HepG2 (cell line): ENCODE measurements around the gene MRPS11. TPM values are rescaled to one million over a fixed set of nuclear protein-coding genes. Genes with fewer than 3 reads are reported as not detected.

Experiments
- AGO1 ChIP-seq: fragments of 200-400 bp; formaldehyde crosslinking; IDR thresholded peaks from 2 replicates; pipeline ENCODE4 v1.6.1; 2017; ENCODE audit warnings: mild to moderate bottlenecking, low read depth, low read length, moderate library complexity; ENCODE audit not compliant: poor library complexity, severe bottlenecking
- ARID5B ChIP-seq: IDR thresholded peaks from 2 replicates; pipeline ENCODE4 v1.4.0; 2020; ENCODE audit warnings: mild to moderate bottlenecking, missing genetic modification reagents
- ESRRA ChIP-seq: sonication (generic); formaldehyde crosslinking; IDR thresholded peaks from 2 replicates; pipeline ENCODE4 v1.5.1; 2020; ENCODE audit warnings: mild to moderate bottlenecking, low read depth, missing genetic modification reagents
- MAFK ChIP-seq, 2 experiments: IDR thresholded peaks in 1 of 2; conservative IDR thresholded peaks in 1 of 2; 2 replicates each; pipeline ENCODE4 v1.6.1; 2011; ENCODE audit warnings: improper control_type of control experiment in 2 of 2, low read length in 2 of 2
- MAZ ChIP-seq, 2 experiments: sonication (generic) in 1 of 2; formaldehyde crosslinking in 1 of 2; IDR thresholded peaks; 2 replicates each; pipeline versions ENCODE4 v1.5.0 to v1.6.1; 2012 to 2020; ENCODE audit warnings: low read depth in 2 of 2, mild to moderate bottlenecking in 2 of 2, borderline replicate concordance in 1 of 2, improper control_type of control experiment in 1 of 2, low read length in 1 of 2, missing genetic modification reagents in 1 of 2, moderate library complexity in 1 of 2
- NPAS2 ChIP-seq: sonication (generic); formaldehyde crosslinking; IDR thresholded peaks from 2 replicates; pipeline ENCODE4 v1.8.0; 2022; ENCODE audit warnings: mild to moderate bottlenecking, missing genetic modification reagents, borderline replicate concordance
- TOPORS ChIP-seq: sonication (generic); formaldehyde crosslinking; IDR thresholded peaks from 2 replicates; pipeline ENCODE4 v1.8.0; 2023; ENCODE audit warnings: mild to moderate bottlenecking, missing genetic modification reagents
- USF2 ChIP-seq, 2 experiments: sonication (generic) in 1 of 2; formaldehyde crosslinking in 1 of 2; IDR thresholded peaks; 2 replicates each; pipeline versions ENCODE4 v1.5.1 to v1.6.1; 2011 to 2020; ENCODE audit warnings: borderline replicate concordance in 1 of 2, low read depth in 1 of 2, low read length in 1 of 2, mild to moderate bottlenecking in 1 of 2, missing genetic modification reagents in 1 of 2, moderate library complexity in 1 of 2
- ZBED4 ChIP-seq: sonication (generic); formaldehyde crosslinking; IDR thresholded peaks from 2 replicates; pipeline ENCODE4 v1.4.0; 2020; ENCODE audit warnings: missing genetic modification reagents, borderline replicate concordance
- ZBTB33 ChIP-seq: sonication (generic); formaldehyde crosslinking; IDR thresholded peaks from 2 replicates; pipeline ENCODE4 v1.4.0; 2020; ENCODE audit warnings: missing genetic modification reagents
- ZNF143 ChIP-seq: sonication (generic); formaldehyde crosslinking; IDR thresholded peaks from 2 replicates; pipeline ENCODE4 v1.4.0; 2020; ENCODE audit warnings: missing genetic modification reagents
- ZNF30 ChIP-seq: sonication (generic); formaldehyde crosslinking; IDR thresholded peaks from 2 replicates; pipeline ENCODE4 v1.5.0; 2020; ENCODE audit warnings: mild to moderate bottlenecking, missing genetic modification reagents
- ZNF33B ChIP-seq: sonication (generic); formaldehyde crosslinking; IDR thresholded peaks from 2 replicates; pipeline ENCODE4 v1.5.1; 2020; ENCODE audit warnings: mild to moderate bottlenecking, missing genetic modification reagents
- polyA plus RNA-seq, 8 experiments: library from polyadenylated mRNA; depleted of rRNA in 3 of 8; stranded (reverse) in 7 of 8; unstranded in 1 of 8; fragments of >200 nt; fragmentation: Illumina TruSeq in 4 of 8; extraction: Trizol in 4 of 8; gene quantifications; 2 replicates each; pipeline versions ENCODE4 v1.2.1 to v1.2.3, GENCODE V29; 2011 to 2016; ENCODE audit warnings: low read depth in 4 of 8, missing spikeins in 1 of 8, mixed read lengths in 1 of 8; ENCODE audit not compliant: insufficient read depth in 1 of 8
- total RNA-seq, 5 experiments: library from RNA; depleted of rRNA; stranded (reverse); fragments of >200 nt; fragmentation: Illumina TruSeq; extraction: Trizol; gene quantifications; 2 replicates each; pipeline ENCODE4 v1.2.3, GENCODE V29; 2016; ENCODE audit warnings: low read depth in 1 of 5

MRPS11 gene
- total and polyA plus RNA-seq, 2 of the 13 experiments (the other 11 are each of a cell fraction or from before 2014, with no cell fraction given), result 50.1 to 72.7 TPM

GRCh38 chr15:88467073-88467934 lies at the start of gene MRPS11, which contains the start of gene MRPL46 (continued):
- TF ChIP-seq MAZ (IDR thresholded peaks at IDR 0.05; ENCODE audit: borderline replicate concordance, low read depth, low read length) (no peak), MAZ (CRISPR knock-in tag; IDR thresholded peaks at IDR 0.05; ENCODE audit: low read depth) (peak; percentile 13; the same call in 1 of the 2 replicates), AGO1 (no peak), ZNF143 (CRISPR knock-in tag) (peak; percentile 95), TOPORS (CRISPR knock-in tag) (no peak), ZNF33B (CRISPR knock-in tag) (no peak), ZBED4 (no peak), ESRRA (CRISPR knock-in tag) (peak; percentile 38; the same call in 1 of the 2 replicates), MAFK (conservative IDR thresholded peaks at IDR 0.05 in 1 of 2, IDR thresholded peaks at IDR 0.05 in 1 of 2; ENCODE audit: low read length in 2 of 2) (no peak), ZBTB33 (CRISPR knock-in tag) (no peak), ARID5B (peak; percentile 21), NPAS2 (CRISPR knock-in tag) (no peak), USF2 (IDR thresholded peaks at IDR 0.05; ENCODE audit: low read depth, low read length) (no peak), USF2 (CRISPR knock-in tag; IDR thresholded peaks at IDR 0.05; ENCODE audit: borderline replicate concordance) (no peak), ZNF30 (no peak)
